HG03442 (cell line): ENCODE measurements around the gene PDE4D.
"Not testable (repeated sequence)": the region's sequence is repeated elsewhere in the genome, so short reads cannot be mapped to it uniquely, and the experiment has no call there.

ENCODE experiments used
- ATAC-seq: cut with Tn5 transposase; IDR thresholded peaks from one replicate; pipeline ENCODE4 v1.9.1; 2021; ENCODE audit warnings: mild to moderate bottlenecking, moderate library complexity; ENCODE audit not compliant: unreplicated experiment

The PDE4D gene

GRCh38 chr5:59002162-59002825 is 891.2 kb downstream of the PDE4D start:
- ATAC-seq, result no peak

- ATAC-seq, result no peak
Observed at GRCh38 chr5:59001716-59002115, 891.8 kb downstream of the PDE4D start.

GRCh38 chr5:59001154-59001553 is 892.4 kb downstream of the PDE4D start:
- ATAC-seq, result no peak

- ATAC-seq, result no peak
Observed at GRCh38 chr5:59000211-59000610, 893.3 kb downstream of the PDE4D start.

- no peak for ATAC-seq
Observed at GRCh38 chr5:58999804-59000203, 893.7 kb downstream of the PDE4D start.

- no peak for ATAC-seq
Observed at GRCh38 chr5:58998544-58998943, 895.0 kb downstream of the PDE4D start.

- ATAC-seq, result not testable (repeated sequence)
Observed at GRCh38 chr5:58995779-58996178, 897.7 kb downstream of the PDE4D start.

GRCh38 chr5:58993461-58993860 is 900.1 kb downstream of the PDE4D start:
- no peak for ATAC-seq

GRCh38 chr5:58988938-58989337 is 904.6 kb downstream of the PDE4D start:
- ATAC-seq, result no peak

GRCh38 chr5:58987193-58987592 is 906.3 kb downstream of the PDE4D start:
- no peak for ATAC-seq

- ATAC-seq, result no peak
Observed at GRCh38 chr5:58986281-58986680, 907.2 kb downstream of the PDE4D start.

- ATAC-seq, result no peak
Observed at GRCh38 chr5:58985759-58986158, 907.8 kb downstream of the PDE4D start.

GRCh38 chr5:58985311-58985710 is 908.2 kb downstream of the PDE4D start:
- no peak for ATAC-seq

- no peak for ATAC-seq
Observed at GRCh38 chr5:58983526-58984452, 909.7 kb downstream of the PDE4D start.

GRCh38 chr5:58980890-58981289 is 912.6 kb downstream of the PDE4D start:
- ATAC-seq, result no peak

GRCh38 chr5:58979090-58979489 is 914.4 kb downstream of the PDE4D start:
- ATAC-seq, result no peak

- ATAC-seq, result no peak
Observed at GRCh38 chr5:58974601-58975000, 918.9 kb downstream of the PDE4D start.

- no peak for ATAC-seq
Observed at GRCh38 chr5:58974083-58974482, 919.4 kb downstream of the PDE4D start.

GRCh38 chr5:58972301-58972700 is 921.2 kb downstream of the PDE4D start:
- ATAC-seq, result no peak

- ATAC-seq, result no peak
Observed at GRCh38 chr5:58970766-58971165, 922.8 kb downstream of the PDE4D start.

- ATAC-seq, result no peak
Observed at GRCh38 chr5:58969795-58970194, 923.7 kb downstream of the PDE4D start.

- no peak for ATAC-seq
Observed at GRCh38 chr5:58969253-58969652, 924.3 kb downstream of the PDE4D start.
